ENCODE measurements around the gene ACVR1C.

DNA sequence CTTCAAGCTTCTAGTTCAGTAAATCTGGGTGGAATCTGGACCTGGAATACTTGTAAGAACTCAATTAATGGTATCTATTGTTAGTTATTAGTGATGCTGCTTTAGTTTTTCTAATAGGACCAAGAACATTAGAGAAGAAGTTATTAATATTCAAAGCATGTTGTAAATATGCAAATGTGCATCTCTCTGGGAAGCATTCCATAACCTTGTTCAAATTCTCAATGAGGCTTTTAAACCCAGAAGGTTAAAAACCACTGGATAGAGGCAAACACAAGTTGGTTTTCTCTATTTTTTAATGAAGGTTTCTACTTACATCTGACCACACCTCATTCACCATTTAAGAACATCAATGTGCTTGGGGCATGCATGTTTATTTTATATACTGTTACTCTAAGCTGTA, 16.1 kb upstream of the ACVR1C start:
- TF ChIP-seq, protein P1, sequence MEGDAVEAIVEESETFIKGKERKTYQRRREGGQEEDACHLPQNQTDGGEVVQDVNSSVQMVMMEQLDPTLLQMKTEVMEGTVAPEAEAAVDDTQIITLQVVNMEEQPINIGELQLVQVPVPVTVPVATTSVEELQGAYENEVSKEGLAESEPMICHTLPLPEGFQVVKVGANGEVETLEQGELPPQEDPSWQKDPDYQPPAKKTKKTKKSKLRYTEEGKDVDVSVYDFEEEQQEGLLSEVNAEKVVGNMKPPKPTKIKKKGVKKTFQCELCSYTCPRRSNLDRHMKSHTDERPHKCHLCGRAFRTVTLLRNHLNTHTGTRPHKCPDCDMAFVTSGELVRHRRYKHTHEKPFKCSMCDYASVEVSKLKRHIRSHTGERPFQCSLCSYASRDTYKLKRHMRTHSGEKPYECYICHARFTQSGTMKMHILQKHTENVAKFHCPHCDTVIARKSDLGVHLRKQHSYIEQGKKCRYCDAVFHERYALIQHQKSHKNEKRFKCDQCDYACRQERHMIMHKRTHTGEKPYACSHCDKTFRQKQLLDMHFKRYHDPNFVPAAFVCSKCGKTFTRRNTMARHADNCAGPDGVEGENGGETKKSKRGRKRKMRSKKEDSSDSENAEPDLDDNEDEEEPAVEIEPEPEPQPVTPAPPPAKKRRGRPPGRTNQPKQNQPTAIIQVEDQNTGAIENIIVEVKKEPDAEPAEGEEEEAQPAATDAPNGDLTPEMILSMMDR (IDR thresholded peaks at IDR 0.05; ENCODE audit: poor library complexity), result no peak
- TF ChIP-seq EZH2 (IDR thresholded peaks at IDR 0.05; ENCODE audit: borderline replicate concordance), result no peak

Data from hepatocyte (in vitro differentiated cells).